HepG2 (cell line): Measurements from ENCODE around the gene PIM1. TPM values are rescaled to one million over a fixed set of nuclear protein-coding genes. Genes with fewer than 3 reads are reported as not detected.

Source experiments
- FOSL1 ChIP-seq: sonication (generic); formaldehyde crosslinking; IDR thresholded peaks from 2 replicates; pipeline ENCODE4 v1.9.0; 2021; ENCODE audit warnings: missing genetic modification reagents, borderline replicate concordance
- HOXA3 ChIP-seq: sonication (generic); formaldehyde crosslinking; IDR thresholded peaks from 2 replicates; pipeline ENCODE4 v1.5.0; 2020; ENCODE audit warnings: missing genetic modification reagents
- SOX13 ChIP-seq, 3 experiments: fragments of 450-650 bp in 1 of 3; sonication (generic) in 1 of 3; formaldehyde crosslinking in 1 of 3; IDR thresholded peaks in 2 of 3; conservative IDR thresholded peaks in 1 of 3; 2 replicates each; pipeline versions ENCODE4 v1.5.0 to v1.6.1; 2016 to 2020; ENCODE audit warnings: antibody characterized with exemption in 1 of 3, mild to moderate bottlenecking in 1 of 3, missing compliant biosample characterization in 1 of 3, missing genetic modification reagents in 1 of 3, moderate library complexity in 1 of 3
- SOX6 ChIP-seq, 2 experiments: fragments of 450-650 bp in 1 of 2; sonication (generic) in 1 of 2; formaldehyde crosslinking in 1 of 2; IDR thresholded peaks; 2 replicates each; pipeline versions ENCODE4 v1.4.0 to v1.6.1; 2017 to 2020; ENCODE audit warnings: antibody characterized with exemption in 1 of 2, mild to moderate bottlenecking in 1 of 2, missing genetic modification reagents in 1 of 2
- XBP1 ChIP-seq: sonication (generic); formaldehyde crosslinking; IDR thresholded peaks from 2 replicates; pipeline ENCODE4 v1.5.0; 2020; ENCODE audit warnings: missing genetic modification reagents
- YEATS2 ChIP-seq: sonication (generic); formaldehyde crosslinking; IDR thresholded peaks from 2 replicates; pipeline ENCODE4 v1.4.0; 2020; ENCODE audit warnings: missing genetic modification reagents, borderline replicate concordance
- ZNF136 ChIP-seq: sonication (generic); formaldehyde crosslinking; IDR thresholded peaks from 2 replicates; pipeline ENCODE4 v1.8.1; 2022; ENCODE audit warnings: low read depth, mild to moderate bottlenecking, moderate library complexity, missing genetic modification reagents
- ZNF333 ChIP-seq: sonication (generic); formaldehyde crosslinking; IDR thresholded peaks from 2 replicates; pipeline ENCODE4 v1.4.0; 2020; ENCODE audit warnings: mild to moderate bottlenecking, missing genetic modification reagents, borderline replicate concordance
- ZNF570 ChIP-seq: sonication (generic); formaldehyde crosslinking; IDR thresholded peaks from 2 replicates; pipeline ENCODE4 v1.4.0; 2020; ENCODE audit warnings: mild to moderate bottlenecking, missing genetic modification reagents, borderline replicate concordance
- ZNF780A ChIP-seq: sonication (generic); formaldehyde crosslinking; IDR thresholded peaks from 2 replicates; pipeline ENCODE4 v1.8.0; 2022; ENCODE audit warnings: mild to moderate bottlenecking, missing genetic modification reagents, moderate library complexity
- polyA plus RNA-seq, 8 experiments: library from polyadenylated mRNA; depleted of rRNA in 3 of 8; stranded (reverse) in 7 of 8; unstranded in 1 of 8; fragments of >200 nt; fragmentation: Illumina TruSeq in 4 of 8; extraction: Trizol in 4 of 8; gene quantifications; 2 replicates each; pipeline versions ENCODE4 v1.2.1 to v1.2.3, GENCODE V29; 2011 to 2016; ENCODE audit warnings: low read depth in 4 of 8, missing spikeins in 1 of 8, mixed read lengths in 1 of 8; ENCODE audit not compliant: insufficient read depth in 1 of 8
- total RNA-seq, 5 experiments: library from RNA; depleted of rRNA; stranded (reverse); fragments of >200 nt; fragmentation: Illumina TruSeq; extraction: Trizol; gene quantifications; 2 replicates each; pipeline ENCODE4 v1.2.3, GENCODE V29; 2016; ENCODE audit warnings: low read depth in 1 of 5
- TF ChIP-seq, protein P1 (sequence below): sonication (generic); formaldehyde crosslinking; IDR thresholded peaks from 2 replicates; pipeline ENCODE4 v1.5.0; 2020; ENCODE audit warnings: mild to moderate bottlenecking, missing genetic modification reagents
- TF ChIP-seq, protein P2 (sequence below): sonication (generic); formaldehyde crosslinking; IDR thresholded peaks from 2 replicates; pipeline ENCODE4 v1.4.0; 2020; ENCODE audit warnings: mild to moderate bottlenecking, missing genetic modification reagents
- TF ChIP-seq, protein P3 (sequence below): sonication (generic); formaldehyde crosslinking; IDR thresholded peaks from 2 replicates; pipeline ENCODE4 v1.8.1; 2023; ENCODE audit warnings: missing genetic modification reagents, inconsistent platforms, borderline replicate concordance
- TF ChIP-seq, protein P4 (sequence below): sonication (generic); IDR thresholded peaks from 2 replicates; pipeline ENCODE4 v1.6.1; 2016; ENCODE audit warnings: low read depth, borderline replicate concordance
- TF ChIP-seq, protein P5 (sequence below): sonication (generic); formaldehyde crosslinking; IDR thresholded peaks from one replicate; pipeline ENCODE4 v1.5.1; 2020; ENCODE audit warnings: mild to moderate bottlenecking, missing genetic modification reagents; ENCODE audit errors: not compliant biosample characterization

The PIM1 gene
- total and polyA plus RNA-seq, 2 of the 13 experiments (the other 11 are each of a cell fraction or from before 2014, with no cell fraction given), result 29.4 to 117 TPM

DNA sequence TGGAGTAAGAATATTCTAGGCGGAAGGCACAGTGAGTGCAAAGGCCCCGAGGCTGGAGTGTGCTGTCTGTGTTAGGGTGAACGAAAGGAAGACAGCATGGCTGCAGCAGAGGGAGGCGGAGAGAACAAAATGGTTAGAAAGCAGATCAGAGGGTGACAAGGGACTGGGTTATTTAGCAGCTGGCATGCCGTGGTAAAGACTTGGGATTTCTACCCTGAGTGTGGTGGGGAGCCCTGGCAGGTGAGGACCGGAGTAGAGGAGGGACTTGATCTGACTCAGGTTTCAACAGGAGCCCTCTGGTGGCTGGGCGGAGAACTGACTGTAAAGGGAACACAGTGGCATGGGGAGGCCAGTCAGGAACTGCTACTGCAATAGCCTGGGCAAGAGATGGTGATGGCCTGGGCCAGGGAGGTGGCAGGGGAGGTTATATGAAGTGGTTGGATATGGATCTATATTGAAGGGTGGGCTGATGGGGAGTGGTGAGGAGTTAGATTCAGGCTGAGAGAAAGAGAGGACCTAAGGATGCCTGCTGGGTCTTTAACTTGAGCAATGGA is 38.0 kb downstream of the PIM1 start (continued):
- TF ChIP-seq FOSL1 (CRISPR knock-in tag) (no peak), ZNF570 (CRISPR knock-in tag) (no peak), ZNF333 (CRISPR knock-in tag) (no peak), SOX6 (IDR thresholded peaks at IDR 0.05) (no peak), SOX6 (CRISPR knock-in tag; IDR thresholded peaks at IDR 0.05) (no peak), SOX13 (IDR thresholded peaks at IDR 0.05) (no peak), SOX13 (CRISPR knock-in tag; conservative IDR thresholded peaks at IDR 0.05 in 1 of 2, IDR thresholded peaks at IDR 0.05 in 1 of 2) (no peak), HOXA3 (no peak), XBP1 (no peak), ZNF136 (CRISPR knock-in tag) (0 out of 2 replicates have a peak, but pooled peaks have one; percentile 11), YEATS2 (CRISPR knock-in tag) (no peak), ZNF780A (CRISPR knock-in tag) (no peak)
- TF ChIP-seq, protein P1, sequence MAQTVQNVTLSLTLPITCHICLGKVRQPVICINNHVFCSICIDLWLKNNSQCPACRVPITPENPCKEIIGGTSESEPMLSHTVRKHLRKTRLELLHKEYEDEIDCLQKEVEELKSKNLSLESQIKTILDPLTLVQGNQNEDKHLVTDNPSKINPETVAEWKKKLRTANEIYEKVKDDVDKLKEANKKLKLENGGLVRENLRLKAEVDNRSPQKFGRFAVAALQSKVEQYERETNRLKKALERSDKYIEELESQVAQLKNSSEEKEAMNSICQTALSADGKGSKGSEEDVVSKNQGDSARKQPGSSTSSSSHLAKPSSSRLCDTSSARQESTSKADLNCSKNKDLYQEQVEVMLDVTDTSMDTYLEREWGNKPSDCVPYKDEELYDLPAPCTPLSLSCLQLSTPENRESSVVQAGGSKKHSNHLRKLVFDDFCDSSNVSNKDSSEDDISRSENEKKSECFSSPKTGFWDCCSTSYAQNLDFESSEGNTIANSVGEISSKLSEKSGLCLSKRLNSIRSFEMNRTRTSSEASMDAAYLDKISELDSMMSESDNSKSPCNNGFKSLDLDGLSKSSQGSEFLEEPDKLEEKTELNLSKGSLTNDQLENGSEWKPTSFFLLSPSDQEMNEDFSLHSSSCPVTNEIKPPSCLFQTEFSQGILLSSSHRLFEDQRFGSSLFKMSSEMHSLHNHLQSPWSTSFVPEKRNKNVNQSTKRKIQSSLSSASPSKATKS (CRISPR knock-in tag), result no peak
- TF ChIP-seq, protein P2, sequence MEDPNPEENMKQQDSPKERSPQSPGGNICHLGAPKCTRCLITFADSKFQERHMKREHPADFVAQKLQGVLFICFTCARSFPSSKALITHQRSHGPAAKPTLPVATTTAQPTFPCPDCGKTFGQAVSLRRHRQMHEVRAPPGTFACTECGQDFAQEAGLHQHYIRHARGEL (CRISPR knock-in tag), result no peak
- TF ChIP-seq, protein P3, sequence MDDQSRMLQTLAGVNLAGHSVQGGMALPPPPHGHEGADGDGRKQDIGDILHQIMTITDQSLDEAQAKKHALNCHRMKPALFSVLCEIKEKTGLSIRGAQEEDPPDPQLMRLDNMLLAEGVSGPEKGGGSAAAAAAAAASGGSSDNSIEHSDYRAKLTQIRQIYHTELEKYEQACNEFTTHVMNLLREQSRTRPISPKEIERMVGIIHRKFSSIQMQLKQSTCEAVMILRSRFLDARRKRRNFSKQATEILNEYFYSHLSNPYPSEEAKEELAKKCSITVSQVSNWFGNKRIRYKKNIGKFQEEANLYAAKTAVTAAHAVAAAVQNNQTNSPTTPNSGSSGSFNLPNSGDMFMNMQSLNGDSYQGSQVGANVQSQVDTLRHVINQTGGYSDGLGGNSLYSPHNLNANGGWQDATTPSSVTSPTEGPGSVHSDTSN, result no peak
- TF ChIP-seq, protein P4, sequence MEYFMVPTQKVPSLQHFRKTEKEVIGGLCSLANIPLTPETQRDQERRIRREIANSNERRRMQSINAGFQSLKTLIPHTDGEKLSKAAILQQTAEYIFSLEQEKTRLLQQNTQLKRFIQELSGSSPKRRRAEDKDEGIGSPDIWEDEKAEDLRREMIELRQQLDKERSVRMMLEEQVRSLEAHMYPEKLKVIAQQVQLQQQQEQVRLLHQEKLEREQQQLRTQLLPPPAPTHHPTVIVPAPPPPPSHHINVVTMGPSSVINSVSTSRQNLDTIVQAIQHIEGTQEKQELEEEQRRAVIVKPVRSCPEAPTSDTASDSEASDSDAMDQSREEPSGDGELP, result peak; percentile 30; the same call in 1 of the 2 replicates
- TF ChIP-seq, protein P5, sequence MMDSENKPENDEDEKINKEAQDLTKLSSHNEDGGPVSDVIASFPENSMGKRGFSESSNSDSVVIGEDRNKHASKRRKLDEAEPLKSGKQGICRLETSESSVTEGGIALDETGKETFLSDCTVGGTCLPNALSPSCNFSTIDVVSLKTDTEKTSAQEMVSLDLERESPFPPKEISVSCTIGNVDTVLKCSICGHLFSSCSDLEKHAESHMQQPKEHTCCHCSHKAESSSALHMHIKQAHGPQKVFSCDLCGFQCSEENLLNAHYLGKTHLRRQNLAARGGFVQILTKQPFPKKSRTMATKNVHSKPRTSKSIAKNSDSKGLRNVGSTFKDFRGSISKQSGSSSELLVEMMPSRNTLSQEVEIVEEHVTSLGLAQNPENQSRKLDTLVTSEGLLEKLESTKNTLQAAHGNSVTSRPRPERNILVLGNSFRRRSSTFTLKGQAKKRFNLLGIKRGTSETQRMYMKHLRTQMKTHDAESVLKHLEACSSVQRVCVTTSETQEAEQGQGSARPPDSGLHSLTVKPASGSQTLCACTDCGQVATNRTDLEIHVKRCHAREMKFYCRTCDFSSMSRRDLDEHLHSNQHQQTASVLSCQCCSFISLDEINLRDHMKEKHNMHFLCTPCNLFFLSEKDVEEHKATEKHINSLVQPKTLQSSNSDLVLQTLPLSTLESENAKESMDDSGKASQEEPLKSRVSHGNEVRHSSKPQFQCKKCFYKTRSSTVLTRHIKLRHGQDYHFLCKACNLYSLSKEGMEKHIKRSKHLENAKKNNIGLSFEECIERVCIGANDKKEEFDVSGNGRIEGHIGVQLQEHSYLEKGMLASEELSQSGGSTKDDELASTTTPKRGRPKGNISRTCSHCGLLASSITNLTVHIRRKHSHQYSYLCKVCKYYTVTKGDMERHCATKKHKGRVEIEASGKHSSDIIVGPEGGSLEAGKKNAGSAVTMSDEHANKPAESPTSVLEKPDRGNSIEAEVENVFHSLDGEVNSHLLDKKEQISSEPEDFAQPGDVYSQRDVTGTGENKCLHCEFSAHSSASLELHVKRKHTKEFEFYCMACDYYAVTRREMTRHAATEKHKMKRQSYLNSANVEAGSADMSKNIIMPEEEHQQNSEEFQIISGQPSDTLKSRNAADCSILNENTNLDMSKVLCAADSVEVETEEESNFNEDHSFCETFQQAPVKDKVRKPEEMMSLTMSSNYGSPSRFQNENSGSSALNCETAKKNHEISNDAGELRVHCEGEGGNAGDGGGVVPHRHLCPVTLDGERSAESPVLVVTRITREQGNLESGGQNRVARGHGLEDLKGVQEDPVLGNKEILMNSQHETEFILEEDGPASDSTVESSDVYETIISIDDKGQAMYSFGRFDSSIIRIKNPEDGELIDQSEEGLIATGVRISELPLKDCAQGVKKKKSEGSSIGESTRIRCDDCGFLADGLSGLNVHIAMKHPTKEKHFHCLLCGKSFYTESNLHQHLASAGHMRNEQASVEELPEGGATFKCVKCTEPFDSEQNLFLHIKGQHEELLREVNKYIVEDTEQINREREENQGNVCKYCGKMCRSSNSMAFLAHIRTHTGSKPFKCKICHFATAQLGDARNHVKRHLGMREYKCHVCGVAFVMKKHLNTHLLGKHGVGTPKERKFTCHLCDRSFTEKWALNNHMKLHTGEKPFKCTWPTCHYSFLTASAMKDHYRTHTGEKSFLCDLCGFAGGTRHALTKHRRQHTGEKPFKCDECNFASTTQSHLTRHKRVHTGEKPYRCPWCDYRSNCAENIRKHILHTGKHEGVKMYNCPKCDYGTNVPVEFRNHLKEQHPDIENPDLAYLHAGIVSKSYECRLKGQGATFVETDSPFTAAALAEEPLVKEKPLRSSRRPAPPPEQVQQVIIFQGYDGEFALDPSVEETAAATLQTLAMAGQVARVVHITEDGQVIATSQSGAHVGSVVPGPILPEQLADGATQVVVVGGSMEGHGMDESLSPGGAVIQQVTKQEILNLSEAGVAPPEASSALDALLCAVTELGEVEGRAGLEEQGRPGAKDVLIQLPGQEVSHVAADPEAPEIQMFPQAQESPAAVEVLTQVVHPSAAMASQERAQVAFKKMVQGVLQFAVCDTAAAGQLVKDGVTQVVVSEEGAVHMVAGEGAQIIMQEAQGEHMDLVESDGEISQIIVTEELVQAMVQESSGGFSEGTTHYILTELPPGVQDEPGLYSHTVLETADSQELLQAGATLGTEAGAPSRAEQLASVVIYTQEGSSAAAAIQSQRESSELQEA, result no peak
